ENCODE measurements around the gene UTP18.
"Not testable (repeated sequence)": the region's sequence is repeated elsewhere in the genome, so short reads cannot be mapped to it uniquely, and the experiment has no call there.

Gene UTP18

DNA sequence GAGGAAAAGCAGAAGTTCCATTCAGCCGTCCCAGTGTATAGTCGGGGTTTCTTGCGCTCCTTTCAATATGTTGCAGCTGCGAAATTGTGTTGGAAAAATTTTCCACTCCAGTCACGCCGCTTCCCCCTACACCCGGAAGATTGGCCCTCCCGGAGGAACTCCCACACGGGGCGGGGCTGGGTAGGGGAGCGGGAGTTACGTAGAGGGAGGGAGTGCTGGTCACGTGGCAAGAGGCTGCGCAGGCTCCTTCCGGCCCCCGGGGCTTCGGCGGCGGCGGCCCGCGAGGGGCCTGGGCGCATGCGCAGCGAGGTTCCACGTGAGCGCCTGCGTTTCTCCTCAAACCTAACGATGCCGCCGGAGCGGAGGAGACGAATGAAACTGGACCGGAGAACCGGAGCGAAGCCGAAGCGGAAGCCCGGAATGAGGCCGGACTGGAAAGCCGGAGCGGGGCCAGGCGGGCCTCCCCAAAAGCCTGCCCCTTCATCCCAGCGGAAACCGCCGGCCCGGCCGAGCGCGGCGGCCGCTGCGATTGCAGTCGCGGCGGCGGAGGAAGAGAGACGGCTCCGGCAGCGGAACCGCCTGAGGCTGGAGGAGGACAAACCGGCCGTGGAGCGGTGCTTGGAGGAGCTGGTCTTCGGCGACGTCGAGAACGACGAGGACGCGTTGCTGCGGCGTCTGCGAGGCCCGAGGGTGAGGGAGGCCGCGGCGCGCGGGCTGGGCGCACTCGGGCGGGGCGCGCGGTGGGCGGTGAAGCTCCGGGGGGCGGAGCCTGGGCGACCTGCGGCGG, at the start of gene UTP18:
TSS of gene UTP18 (plus strand) at position 310 of the 787 bp plus-strand sequence. CDS start at position 349, 39 bp downstream.
- DNase-seq: peak; percentile 95

DNA sequence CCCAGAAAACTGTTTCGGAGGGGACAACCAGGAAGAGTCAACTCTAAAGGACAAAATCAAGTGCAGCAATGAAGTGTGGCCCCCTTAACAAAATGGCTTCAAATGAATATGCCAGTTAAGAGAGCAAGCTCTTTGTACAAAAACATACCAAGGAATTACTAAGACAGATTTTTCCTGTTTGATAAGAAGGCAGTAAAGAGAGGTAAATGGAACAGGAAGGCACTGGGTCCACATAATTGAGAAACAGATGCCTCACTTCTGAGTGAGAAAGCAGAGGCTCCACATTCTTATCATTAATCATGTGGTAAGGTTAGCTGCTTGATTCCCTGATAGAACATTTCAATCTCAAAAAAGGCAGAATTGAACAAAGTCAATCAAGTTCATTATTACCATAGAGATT, 45.4 kb upstream of the UTP18 start:
- DNase-seq: no peak

DNA sequence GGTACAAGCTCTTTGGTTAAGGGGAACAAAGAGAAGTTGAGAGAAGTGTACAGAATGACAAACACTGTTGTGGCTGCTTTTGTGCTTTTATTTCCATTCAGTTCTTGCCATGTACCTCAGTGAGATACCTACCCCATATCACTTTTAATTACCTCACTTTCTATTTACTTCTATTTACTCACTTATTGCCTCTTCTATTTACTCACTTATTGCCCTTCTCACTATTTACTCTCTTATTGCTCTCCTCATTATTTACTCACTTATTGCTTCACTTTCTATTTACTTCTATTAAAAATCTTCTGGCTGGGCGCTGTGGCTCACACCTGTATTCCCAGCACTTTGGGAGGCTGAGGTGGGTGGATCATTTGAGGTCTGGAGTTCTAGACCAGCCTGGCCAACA, 42.4 kb upstream of the UTP18 start:
- no peak for DNase-seq

DNA sequence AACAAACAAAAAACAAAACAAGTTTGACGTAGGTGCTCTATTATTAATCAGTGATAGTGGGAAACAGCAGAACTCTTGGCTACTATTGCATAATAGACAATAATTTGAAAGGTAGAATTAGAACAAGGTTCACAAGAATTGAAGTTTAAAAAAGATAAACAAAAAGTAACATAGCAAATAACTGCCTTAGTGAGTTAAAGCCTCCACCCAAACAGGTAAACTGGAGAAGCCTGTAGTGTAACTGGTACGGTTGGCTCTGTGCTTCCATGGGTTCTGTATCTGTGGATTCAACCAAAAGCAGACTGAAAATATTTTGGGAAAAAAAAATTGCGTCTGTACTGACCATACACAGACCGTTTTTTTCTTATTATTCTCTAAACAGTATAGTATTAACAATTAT, 39.0 kb upstream of the UTP18 start:
- DNase-seq: no peak

DNA sequence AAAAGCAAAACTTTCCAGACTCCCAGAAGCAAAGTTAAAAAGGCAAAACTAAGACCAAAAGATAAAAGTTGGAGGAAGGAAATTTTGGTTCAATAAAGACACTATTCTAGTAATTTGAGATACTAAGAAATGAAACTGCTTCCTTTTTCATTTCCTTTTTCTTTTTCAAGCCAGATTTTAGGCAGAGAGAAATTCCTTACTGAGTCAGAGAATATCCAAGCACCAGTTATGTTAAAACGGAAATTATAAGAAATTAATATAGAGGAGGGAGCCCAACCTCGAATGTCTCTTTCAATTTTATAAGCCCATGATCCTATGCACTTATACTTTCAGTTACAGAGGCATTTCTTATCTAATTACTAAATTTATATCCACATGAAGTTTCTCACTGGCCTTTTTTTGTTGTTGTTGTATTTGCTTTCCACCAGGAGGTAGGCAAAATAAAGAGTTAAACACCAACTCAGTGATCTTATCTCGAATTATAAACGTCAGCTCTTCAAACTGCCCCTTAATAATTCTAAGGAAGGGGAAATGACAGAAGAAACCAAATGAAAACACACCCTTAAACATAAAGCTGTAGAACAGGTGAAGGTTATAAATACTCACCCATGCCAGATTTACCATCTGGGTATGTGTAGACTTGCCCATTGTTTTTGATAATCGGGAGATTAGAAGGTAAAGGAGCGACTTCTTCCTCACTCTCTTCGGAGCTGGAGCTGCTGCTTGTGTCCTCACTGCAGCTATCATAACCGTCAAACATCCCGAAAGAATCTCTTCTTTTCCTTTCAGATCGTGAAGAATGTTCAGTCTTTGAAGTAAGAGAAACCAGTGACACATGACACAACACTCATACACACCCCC, 35.7 kb upstream of the UTP18 start:
- no peak for DNase-seq

DNA sequence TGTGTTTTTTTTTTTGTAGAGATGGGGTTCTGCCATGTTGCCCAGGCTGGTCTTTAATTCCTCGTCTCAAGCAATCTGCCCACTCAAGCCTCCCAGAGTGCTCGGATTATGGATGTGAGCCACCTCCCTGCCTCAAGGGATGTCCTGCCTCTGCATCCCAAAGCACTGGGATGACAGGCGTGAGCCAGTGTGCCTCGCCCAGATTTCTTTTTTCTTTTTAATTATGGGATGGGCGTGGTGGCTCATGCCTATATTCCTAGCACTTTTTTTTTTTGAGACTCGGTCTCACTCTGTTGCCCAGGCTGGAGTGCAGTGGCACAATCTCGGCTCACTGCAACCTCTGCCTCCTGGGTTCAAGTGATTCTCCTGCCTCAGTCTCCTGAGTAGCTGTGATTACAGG, 34.8 kb upstream of the UTP18 start:
- not testable (repeated sequence) for DNase-seq

DNA sequence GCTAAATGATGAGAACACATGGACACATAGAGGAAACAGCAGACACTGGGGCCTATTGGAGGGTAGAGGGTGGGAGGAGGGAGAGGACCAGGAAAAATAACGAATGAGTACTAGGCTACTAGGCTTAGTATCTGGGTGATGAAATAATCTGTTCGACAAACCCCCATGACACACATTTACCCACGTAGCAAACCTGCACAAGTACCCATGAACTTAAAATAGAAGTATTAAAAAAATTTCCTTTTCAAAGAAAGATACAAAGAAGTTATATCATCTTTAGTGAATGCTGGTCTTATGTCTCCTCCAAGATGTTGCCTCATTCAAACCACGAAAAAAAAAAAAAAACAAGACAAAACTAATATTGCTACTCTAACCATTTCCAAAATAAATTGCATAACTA, 32.2 kb upstream of the UTP18 start:
- no peak for DNase-seq

DNA sequence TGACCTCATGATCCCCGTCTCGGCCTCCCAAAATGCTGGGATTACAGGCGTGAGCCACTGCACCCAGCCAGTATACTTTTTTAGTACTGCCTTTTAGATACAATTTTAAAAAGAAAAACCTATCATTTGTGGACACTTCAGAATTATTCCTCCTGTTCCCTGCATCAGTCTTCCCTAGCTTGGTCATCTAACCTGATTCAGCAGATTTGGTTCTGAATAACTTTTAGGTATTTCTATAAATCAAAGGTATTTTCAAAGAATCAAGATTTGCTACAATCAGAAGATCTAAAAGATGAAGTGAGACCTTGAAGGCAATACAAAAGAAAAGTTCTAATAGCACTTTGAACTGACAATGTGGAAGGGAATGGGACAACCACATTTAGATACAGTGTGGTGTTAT, 30.5 kb upstream of the UTP18 start:
- no peak for DNase-seq

DNA sequence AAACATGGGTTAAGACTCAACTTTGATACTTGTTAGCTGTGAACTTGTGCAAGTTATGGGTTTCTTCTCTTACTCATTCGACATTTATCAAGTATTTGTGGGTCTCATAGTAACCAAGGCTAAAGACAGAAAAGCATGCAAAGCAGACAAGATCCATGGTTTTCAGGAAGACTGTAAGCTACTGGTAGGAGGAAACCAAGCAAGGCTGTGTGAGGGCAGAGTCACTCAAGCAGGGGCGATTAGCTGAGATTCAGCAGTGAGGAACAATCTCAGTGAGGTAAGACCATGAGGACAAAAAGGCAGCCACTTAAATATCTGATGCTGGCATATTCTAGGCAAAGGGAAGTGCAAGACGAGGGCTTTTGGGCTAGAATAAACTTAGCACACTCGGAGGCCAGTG, 30.0 kb upstream of the UTP18 start:
- no peak for DNase-seq

DNA sequence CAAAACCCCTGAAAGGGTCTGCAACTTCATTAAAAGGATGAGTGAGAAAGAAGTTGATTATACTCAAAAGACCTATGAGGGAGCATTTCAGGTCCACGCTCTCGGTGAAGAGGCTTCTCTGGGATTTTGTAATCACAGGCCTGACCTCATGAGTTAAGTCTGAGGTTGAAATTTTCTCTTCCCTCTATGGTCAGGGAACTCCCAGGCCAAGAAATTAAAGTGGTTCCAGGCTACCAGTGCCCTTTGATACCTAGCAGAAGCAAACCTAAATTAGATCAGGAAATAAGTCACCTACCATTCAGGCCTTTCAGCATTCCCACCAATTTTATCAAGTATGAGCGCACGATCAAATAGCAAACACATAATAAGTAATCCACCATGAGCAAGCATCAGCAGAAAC, 28.3 kb upstream of the UTP18 start:
- DNase-seq: no peak

DNA sequence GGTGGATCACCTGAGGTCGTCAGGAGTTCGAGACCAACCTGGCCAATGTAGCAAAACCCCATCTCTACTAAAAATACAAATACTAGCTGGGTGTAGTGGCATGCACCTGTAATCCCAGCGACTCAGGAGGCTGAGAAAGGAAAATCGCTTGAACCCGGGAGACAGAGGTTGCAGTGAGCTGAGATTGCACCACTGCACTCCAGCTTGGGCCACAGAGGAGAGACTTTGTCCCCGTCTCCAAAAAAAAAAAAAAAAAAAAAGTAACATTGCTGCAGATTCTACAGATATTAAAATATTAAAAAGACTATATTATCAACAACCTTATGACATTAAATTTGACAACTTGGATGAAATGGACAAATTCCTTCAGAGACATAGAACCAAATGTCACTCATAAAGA, 26.2 kb upstream of the UTP18 start:
- no peak for DNase-seq

DNA sequence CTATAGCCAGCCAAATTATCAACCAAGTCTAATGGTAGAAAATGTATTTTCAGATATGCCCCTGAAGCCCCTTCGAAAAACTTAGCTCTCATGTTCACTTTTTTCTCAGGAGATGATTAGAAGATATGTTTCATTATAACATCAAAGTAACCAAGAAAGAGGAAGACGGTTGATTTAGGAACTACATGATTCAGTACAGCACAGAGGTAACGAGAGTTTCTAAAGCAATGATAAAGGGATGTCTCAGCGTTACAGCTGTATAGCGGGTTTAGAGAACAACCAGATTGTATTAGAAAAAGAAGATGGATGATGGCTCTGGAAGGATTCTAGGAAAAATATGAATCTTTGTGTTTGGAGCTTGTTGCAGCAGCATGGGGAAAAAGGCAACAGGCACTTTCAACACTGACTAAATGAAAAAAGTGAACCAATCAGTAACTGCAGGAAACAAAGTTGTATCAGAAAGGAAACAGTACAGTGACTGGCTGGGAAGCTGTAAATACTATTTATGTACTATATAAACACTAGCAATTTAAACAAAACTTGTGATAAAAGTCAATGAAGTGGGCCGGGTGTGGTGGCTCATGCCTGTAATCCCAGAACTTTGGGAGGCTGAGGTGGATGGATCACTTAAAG, 22.0 kb upstream of the UTP18 start:
- DNase-seq: no peak

DNA sequence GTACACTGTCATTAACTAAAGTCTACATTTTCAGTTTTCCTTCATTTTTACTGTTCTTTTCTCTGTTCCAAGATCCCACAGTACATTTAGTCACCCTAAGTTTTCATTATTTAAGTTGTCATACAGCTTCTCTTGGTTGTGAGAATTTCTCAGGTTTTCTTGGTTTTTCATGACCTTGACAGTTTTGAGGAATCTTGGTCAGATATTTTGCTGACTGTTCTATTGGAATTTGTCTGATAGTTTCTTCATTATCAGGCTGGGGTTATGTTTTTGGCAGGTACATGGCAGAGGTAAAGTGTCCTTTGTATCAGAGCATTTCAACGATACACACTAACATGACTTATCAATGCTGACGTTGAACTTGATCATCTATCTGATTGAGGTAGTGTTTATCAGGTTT, 20.1 kb upstream of the UTP18 start:
- no peak for DNase-seq

DNA sequence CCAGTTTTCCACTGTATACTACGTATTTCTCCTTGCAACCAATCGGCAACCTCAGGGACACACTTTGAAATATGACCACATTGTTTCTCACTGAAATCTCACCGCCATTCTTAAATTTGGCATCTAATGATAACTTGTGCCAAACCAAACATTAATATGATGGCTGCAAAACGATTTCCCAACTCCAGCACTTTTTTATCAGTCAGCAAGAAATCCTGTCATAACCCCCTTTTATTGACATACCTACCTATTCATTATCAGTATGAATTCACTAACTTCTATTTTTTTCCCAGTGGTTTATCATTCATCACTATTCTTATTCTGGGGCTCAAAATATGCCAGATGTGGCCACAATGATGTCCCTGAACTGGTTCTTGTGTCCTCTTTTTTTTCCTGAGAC, 16.3 kb upstream of the UTP18 start:
- DNase-seq: no peak

DNA sequence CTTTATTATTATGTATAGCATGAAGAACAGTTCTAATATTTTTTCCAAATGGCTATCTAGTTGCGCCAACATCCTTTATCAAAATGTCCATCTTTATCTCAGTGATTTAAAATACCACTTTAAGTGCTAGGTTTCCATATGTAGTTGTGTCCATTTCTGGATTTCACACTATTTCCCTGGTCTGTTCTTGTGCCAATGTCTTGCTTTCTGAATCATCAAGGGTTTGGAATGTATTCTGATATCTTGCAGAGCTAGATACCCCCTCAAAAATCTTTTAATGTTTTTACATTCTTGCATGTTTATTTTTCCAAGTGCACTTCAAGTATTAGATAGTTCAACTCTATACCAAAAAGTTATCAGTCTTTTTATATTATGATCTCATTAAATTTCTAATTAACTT, 14.8 kb upstream of the UTP18 start:
- DNase-seq: no peak

DNA sequence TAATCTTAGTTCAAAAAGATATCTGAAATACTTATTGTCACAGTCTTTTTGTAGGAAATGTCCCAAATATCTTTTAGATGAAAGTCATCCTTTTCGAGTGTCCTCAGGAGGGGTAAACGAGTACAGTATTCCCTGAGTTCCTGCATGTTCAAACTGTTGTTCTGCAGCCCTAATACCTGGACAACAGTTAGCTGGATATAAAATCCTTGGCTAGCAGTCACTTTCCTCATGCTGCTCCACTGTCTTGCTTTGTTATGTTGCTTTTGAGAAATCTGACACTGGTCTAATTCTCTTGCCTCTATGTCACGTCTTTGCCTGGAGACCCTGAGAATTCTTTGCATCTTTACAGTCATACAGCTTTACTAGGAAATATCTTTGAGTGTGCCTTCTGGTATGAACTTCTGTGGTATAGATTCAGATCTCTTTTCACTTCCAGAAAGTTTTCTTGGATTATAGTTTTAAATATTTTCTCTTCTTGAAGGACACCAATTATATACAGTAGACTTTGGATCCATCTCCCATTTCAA, 10.0 kb upstream of the UTP18 start:
- no peak for DNase-seq

DNA sequence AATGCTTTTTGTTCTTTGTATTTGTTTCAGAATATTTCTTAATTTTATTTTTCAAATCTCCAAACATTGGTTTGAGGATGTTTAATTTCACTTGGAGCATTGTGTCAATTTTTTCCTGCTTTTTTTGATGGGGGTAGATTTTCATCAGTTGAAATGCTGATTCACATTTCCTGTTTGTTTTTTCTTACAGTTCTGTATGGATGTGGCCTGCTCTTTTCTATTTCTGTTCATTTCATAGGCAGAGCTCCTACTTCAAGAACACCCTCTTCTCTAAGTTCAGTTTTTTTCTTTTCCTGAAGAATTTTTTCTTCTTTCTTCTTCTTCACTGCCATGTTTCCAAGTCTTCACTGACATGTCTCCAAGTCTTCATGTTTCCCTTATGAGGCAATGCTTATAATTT, 9.3 kb upstream of the UTP18 start:
- no peak for DNase-seq

DNA sequence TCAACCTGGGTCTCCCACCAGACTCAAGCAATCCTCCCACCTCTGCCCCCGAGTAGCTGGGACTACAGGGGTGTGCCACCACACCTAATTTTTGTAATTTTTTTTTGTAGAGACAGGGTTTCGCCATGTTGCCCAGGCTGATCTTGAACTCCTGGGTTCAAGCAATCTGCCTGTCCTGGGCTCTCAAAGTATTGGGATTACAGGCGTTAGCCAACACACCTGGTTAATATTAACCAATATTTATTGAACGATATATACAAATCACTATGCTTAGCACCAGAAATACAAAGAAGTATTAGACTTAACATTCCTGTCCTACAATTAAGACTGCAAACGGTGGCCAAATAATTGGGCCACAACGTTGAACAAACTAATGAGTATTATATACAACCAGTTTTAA, 4.7 kb upstream of the UTP18 start:
- no peak for DNase-seq

DNA sequence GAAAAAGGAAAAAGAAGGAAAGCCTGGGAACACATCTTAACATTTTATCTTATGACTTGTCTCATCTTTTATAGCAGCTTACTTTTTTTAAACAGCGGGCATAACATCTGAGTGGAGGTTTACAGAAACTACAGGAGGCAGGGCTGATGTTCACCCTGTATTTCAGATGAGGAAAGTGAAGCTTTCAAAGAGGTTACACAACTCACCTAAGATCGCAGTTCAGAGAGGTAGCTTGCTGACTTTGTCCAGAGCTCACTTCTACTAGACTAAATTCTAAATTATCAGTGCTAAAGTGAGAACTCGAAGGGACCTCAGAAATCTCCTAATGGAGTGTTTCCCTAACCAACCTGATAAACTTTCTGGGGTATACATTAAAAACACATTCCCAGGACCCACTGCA, 4.2 kb upstream of the UTP18 start:
- DNase-seq: no peak

DNA sequence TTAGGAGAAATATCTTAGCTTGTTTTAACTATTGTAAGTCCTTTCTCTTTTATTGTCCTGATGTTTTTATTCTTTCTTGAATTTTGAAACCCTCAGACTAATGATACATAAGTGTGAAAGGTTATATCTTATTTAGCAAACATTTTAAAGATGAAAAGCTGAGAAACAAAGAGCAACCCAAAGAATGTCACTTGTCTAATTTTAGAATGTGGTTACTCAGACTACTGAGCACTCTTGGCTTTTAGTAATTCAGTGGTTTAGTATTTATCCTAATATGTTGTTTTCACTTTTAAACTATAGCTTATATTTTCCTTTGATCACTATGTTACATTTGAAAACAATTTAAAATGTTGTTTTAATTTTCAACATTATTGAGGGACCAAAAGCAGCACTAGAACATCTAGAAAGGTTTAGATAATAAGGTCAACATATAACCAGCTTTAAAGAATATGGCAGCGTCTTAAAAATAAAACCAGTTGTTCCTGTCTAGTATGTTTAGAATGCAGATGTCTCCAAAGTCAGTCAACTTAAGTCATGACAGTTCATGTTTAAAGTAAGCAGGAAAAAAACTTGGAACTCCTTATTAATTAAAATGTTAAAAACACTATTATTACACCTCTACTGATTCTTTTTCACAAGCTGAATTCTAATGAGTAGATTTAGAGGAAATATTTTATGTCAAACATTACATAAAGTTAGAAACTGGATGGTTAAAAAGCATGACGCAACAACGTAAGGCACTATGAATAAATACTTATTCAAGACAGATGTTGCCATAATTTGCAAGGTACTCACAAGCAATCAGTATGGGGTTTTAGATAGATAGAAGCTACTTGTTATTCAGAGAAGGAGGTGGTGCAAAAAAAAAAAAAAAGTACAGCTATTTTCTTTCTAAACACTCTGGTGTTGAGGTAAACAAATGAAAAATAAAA, 2.9 kb upstream of the UTP18 start:
- DNase-seq: no peak

DNA sequence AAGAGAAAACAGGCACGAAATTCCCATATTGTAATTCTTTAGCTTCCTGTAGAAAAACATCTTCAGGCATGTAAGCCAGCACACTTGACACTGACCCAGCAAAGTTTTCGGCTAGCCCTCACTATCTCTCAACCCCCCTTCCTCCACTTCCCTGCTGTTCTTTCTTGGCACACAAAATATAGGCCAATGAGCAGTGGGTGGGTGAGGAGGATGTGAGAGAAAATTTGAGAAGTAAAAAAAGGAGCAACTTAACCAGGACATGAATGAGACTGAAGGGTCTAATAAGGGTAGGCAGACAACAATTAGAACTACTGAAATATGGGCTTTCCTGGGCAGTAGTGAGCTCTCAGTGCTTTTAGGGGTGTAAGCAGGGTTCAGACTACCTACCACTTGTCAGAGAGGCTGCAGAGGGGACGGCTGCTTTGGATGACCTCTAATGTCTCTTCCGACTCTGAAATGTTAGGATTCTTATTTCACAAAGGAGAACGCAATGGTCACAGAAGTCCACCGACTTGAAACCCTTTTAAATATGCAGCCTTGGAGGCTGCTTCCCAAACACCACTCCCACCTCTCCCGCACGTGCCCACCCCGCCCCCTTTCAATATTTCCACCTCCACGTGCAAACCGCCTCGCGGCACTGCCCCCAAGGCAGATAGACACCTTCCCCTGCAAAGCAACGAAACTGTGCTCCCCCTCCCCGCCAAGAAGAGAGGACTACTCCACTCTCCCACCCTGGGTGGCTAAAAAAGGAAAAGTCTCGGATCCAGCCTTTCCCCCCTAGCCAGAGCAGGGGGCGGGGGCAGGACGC, 1.4 kb upstream of the UTP18 start:
- no peak for DNase-seq
